ENCODE measurements around the gene PHC2.

PHC2 gene

DNA sequence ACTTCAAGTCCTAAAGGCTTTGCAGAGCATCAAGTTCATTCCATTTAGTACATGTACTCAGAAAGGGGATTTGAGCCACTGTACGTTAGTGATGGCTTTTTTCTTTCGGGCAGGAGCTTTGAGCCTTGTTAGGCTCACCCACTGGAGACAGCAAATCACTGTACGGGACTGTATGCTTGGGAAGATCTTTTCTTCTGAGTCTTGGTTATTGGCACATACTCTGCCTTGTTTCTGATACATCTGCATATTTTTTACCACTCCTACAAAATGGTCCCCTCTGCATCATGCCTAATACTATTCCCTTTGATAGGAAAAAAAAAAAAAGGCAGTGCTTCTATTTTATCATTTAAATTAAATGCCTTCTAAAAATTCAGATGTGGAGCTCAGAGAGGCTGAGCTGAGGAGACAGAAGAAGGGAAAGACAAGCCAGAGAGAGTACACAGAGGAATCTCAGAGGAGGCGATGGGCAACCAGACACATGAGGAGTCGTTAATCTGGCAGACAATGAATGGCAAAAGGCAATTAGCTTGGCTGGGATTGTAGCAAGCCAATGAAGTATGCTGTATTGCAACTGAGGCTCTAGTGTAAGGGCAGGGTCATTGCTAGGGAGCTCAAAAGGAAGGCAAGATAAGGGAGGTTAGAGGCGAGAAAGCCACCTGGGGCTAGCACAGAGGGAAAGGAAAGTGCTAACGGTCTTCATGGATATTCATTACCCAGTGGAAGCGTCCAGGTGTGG is 39.4 kb downstream of the PHC2 start:
- no peak for DNase-seq (ENCODE audit: low read depth, low spot score)

DNA sequence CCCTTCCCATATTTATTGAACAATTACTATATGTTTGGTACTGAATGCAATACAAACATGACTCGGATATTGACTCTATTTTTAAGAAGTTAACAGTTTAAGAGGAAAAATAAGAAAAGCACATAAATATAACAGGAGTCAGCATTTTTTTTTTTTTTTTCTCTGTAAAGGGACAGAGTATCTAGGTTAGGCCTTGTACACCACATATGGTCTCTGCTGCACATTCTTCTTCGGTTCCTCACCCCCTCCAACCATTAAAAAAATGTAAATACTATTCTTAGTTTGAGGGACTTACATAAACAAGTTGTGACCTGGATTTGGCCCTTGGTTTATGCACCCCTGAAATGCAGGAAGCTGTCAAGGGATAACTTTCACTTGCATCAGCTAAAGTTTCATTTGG is 40.4 kb downstream of the PHC2 start:
- no peak for DNase-seq (ENCODE audit: low read depth, low spot score)

GRCh38 chr1:33388805-33389771 is 41.8 kb downstream of the PHC2 start:
- DNase-seq (ENCODE audit: low read depth, low spot score), result peak; percentile 58

GRCh38 chr1:33387625-33388024 is 43.3 kb downstream of the PHC2 start:
- DNase-seq (ENCODE audit: low read depth, low spot score), result no peak

GRCh38 chr1:33385251-33385650 is 45.6 kb downstream of the PHC2 start:
- DNase-seq (ENCODE audit: low read depth, low spot score), result no peak

DNA sequence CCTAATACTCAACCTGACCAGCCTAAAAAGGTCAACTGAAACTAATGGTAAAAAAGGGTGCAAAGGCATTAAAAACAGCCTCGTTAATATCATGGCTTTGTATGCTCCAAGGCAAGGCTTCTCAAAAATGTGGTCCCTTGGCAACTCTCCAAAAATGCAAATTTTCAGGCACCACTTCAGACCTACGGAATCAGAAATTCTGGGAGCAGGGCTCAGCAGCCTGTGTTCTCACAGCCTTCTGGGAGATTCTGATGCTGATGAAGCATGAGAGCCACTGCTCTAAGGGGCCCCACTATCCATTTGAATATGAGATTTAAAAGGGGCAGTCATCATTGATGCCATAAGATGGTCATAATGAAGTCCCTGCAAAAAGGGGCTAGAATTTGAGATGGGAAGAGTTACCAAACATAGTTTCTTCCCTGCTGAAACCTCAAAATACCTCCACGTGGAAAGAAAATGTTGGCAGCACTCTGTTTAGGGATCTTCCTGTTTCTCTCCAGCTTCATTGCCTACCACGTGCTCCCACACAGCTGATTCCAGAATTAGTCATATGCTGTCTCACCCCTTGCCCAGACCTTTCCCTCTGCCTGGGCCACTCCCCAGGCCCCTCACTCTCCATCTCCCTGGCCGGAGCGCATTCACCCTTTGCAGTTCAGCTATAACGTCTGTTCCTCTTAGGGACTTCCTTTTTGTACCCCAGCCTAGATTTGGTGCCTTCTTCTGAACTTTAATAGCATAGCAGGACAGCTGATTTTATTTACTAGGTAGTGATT is 46.7 kb downstream of the PHC2 start:
- DNase-seq (ENCODE audit: low read depth, low spot score), result no peak

- DNase-seq (ENCODE audit: low read depth, low spot score), result no peak
Observed at GRCh38 chr1:33383489-33383888, 47.4 kb downstream of the PHC2 start.

GRCh38 chr1:33382661-33383415 is 48.1 kb downstream of the PHC2 start:
- no peak for DNase-seq (ENCODE audit: low read depth, low spot score)

DNA sequence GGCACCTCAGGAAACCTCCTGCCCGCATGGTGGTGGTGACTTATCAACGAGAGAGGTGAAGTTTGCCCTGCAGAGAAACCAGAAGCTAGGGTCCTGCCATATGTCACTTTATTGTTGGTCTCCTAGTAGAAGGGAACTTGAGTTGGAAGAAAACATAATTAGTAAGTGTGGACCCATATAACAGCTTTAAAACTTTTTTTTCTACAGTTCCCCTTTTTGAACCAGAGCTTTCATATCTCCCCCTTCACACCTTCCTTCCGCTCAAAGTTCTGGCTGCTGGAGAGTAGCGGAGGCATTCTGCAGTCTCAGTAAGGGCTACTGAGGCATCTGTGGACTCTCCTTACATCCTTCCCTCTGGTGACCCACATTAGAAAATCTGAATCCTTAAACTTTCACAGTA is 48.9 kb downstream of the PHC2 start:
- no peak for DNase-seq (ENCODE audit: low read depth, low spot score)

DNA sequence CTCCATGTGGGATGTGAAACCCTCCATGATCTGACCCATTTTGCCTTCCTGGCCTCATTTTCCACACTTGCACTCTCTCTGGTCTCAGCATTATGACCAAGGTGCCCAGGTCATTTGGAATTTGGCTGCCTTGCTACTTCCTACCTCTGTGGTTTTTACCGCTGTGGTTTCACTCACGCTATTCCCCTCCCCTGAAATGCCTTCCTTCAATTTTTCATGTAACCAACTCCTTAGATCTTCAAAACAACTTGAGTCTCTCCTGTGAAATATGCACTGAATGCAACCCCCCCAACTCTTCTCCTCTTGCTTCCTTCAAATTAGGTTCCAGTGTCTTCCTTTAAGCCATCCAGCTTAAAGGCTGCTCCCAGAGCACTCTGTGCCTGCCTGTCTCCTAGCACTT is 50.1 kb downstream of the PHC2 start:
- no peak for DNase-seq (ENCODE audit: low read depth, low spot score)

DNA sequence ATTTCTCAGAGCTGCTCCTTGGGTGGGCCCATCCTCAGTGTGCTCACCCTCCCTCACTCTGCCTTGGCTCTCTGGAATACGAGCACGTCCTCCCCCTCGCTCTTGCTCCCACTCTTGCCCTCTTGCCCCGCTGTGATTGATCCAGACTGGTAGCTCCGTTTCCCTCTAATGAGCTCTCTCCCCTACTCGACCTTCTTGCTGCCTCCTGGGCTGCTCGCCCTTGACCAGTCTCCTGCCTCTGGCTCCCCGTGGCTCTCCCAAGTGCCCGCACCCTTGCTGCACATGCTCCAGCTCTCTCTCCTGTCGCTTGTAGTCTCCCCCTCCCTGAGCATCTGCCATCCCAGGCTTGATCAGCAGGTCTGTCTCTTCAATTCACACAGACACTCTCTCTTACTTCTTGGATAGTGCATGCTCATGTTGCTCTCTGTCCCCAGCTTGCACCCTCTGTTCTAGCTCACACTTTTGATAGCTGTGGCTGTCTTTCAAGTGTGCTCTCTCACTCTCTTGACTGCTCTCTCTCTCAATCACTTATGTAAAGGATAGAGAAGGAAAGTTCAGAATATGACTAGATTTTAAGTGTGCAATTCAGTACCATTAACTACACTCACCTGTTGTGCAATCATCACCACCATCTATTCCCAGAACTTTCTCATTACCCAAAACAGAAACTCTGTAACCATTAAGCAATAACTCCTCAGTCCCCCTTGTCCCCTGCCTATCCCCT is 51.1 kb downstream of the PHC2 start:
- no peak for DNase-seq (ENCODE audit: low read depth, low spot score)

DNA sequence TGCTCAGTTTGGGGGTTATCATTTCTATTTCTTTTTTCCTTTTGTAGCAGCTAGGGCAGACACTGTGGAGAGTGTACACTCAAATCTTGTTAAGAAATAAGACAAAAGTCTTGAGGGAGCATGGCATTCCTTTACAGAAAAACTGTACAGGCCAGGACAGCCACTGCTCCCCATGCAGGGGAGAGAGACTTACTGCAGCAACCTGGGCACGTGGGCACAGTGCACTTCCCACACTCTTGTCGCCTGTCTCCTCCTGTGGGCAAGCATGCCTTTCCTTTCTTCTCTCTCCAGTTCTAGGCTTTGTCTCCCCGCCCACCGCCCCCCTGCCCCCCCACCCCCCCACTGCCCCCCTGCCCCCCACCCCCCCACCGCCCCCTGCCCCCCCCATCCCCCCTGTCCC is 51.9 kb downstream of the PHC2 start:
- DNase-seq (ENCODE audit: low read depth, low spot score), result no peak

- DNase-seq (ENCODE audit: low read depth, low spot score), result no peak
Observed at GRCh38 chr1:33378524-33378923, 52.4 kb downstream of the PHC2 start.

GRCh38 chr1:33377756-33378155 is 53.1 kb downstream of the PHC2 start:
- DNase-seq (ENCODE audit: low read depth, low spot score), result no peak

- peak; percentile 49 for DNase-seq (ENCODE audit: low read depth, low spot score)
Observed at GRCh38 chr1:33377013-33377412, 53.9 kb downstream of the PHC2 start.

GRCh38 chr1:33375316-33375715 is 55.6 kb downstream of the PHC2 start:
- no peak for DNase-seq (ENCODE audit: low read depth, low spot score)

DNA sequence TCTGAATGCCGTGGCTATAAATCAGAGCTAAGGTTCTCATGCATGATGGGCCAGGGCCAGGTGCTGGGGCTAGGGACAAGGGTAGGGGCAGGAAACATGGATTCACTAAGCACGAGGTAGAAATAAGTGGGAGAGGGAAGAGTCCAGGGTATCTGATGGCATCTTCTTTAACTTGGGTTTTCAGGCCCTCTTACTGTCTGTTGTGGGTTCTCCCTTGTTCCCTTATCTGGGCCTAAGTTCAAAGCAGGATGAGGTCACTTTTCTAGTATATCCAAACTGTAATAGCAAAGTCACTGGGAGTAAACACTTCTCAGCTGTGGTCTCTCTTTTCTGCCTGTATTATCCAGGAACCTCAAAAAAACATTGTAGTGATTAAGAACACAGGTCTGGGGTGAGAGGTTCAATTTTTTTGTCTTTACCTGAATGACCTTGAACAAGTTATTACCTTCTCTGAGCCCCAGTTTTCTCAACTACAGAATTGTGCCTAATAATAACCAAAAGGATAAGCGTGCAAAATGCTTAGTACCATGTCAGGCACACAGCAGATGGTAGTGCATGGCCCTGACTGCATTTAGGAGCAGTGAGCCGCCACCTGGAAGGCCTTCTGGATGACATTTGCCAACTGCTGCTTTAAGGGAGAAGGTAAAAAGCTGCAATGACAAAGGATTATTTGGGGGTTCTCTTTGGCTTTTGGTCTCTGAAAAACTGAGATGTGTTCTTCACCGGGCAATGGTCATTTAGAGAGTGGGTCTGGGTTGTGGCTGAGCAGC is 56.4 kb downstream of the PHC2 start:
- DNase-seq (ENCODE audit: low read depth, low spot score), result no peak

- no peak for DNase-seq (ENCODE audit: low read depth, low spot score)
Observed at GRCh38 chr1:33373606-33374005, 57.3 kb downstream of the PHC2 start.

DNA sequence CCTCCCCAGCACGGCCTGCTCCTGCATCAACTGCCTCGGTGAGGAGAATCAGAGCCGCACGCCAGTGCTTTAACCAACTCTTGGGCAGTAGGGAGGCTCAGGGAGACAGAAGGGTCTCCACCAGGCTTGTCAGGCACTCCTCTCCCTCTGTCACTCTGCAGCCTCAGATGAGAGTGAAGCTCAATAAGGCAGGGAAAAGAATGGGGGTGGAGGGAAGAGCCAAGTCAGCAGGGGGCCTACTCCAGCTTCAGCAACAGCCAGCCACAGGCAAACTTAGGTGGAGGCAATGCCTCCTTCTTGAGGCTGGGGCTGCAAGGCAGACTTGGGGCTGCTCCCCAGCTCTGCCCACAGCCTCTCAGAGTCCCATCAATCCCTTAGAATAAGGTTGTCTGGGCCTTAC is 58.2 kb downstream of the PHC2 start:
- peak; percentile 43 for DNase-seq (ENCODE audit: low read depth, low spot score)

GRCh38 chr1:33372162-33372561 is 58.7 kb downstream of the PHC2 start:
- DNase-seq (ENCODE audit: low read depth, low spot score), result no peak
